Stomach smooth muscle (tissue), 2 donors: Measurements from ENCODE around the gene DCLK1.
A peak's percentile ranks its signal among the peaks of the same experiment; 100 is the strongest.

ENCODE experiments used
- H3K27ac ChIP-seq: one replicate; pipeline ENCODE4 v1.7.0; 2013; ENCODE audit warnings: mild to moderate bottlenecking, low read length, inconsistent platforms
- H3K27me3 ChIP-seq, 2 donors: one replicate each; pipeline ENCODE4 v1.7.0; 2013; ENCODE audit warnings: low read length in 2 of 2; ENCODE audit not compliant: insufficient read depth in 2 of 2, control insufficient read depth in 1 of 2
- H3K36me3 ChIP-seq, 2 donors: one replicate each; pipeline ENCODE4 v1.7.0; 2013; ENCODE audit warnings: low read length in 2 of 2; ENCODE audit not compliant: control insufficient read depth in 2 of 2, insufficient read depth in 2 of 2
- H3K4me1 ChIP-seq: one replicate; pipeline ENCODE4 v1.7.0; 2013; ENCODE audit warnings: low read length; ENCODE audit not compliant: control insufficient read depth, insufficient read depth
- H3K4me3 ChIP-seq, 2 donors: one replicate each; pipeline ENCODE4 v1.7.0; 2013; ENCODE audit warnings: low read length in 2 of 2
- H3K9ac ChIP-seq, 2 donors: one replicate each; pipeline ENCODE4 v1.7.0; 2013; ENCODE audit warnings: low read length in 2 of 2, mild to moderate bottlenecking in 1 of 2
- H3K9me3 ChIP-seq, 2 donors: one replicate each; pipeline ENCODE4 v1.7.0; 2013; ENCODE audit warnings: low read length in 2 of 2; ENCODE audit not compliant: control insufficient read depth in 2 of 2
- donor health status: healthy.
- donor health status: Pancreatic carcinoma.

The DCLK1 gene

DNA sequence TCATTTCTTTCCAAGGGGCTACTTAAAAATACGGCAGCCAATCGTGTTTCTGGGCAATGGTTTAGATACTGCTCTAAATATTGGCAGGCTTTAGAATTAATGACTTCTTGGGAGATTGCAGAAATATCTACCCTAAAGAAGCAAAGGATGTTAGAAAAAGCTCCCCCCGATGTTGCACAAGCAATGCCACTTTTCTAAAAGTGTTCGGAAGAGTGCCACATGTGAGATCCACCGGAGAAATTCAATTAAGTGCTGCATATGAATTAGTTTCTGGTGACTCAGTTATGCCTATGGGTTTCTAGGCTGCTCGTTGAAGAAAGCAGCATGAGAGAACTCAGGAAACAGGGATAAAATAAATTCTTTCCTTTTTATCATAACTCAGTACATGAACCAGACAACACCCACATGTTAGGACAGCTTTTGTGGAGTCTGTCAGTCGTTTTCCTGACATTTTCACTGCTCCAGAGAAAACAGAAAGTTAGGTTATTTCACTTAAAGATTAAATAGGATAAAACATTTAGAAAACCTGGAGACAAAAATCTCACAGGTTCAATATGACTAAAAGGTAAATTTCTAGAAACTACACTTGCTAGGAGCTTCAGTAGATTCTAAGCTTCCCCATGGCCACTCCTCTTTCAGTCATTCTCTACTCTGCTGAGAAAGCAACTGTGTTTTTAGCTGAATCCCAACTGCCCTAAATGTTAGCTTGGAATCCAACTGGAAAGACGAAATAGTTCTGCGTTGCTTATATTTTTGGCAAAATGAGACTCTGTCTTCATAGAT lies 244.7 kb downstream of the DCLK1 start:
- Histone ChIP-seq H3K36me3 (no peaks in the 10 kb centered on the region), H3K4me1 (peaks cover 11% of the 10 kb centered on the region), H3K27ac (no peak overlapping the region), H3K9me3 (no peaks in the 10 kb centered on the region), H3K27me3 (no peaks in the 10 kb centered on the region), H3K4me3 (no peak overlapping the region), H3K9ac (no peak overlapping the region)

DNA sequence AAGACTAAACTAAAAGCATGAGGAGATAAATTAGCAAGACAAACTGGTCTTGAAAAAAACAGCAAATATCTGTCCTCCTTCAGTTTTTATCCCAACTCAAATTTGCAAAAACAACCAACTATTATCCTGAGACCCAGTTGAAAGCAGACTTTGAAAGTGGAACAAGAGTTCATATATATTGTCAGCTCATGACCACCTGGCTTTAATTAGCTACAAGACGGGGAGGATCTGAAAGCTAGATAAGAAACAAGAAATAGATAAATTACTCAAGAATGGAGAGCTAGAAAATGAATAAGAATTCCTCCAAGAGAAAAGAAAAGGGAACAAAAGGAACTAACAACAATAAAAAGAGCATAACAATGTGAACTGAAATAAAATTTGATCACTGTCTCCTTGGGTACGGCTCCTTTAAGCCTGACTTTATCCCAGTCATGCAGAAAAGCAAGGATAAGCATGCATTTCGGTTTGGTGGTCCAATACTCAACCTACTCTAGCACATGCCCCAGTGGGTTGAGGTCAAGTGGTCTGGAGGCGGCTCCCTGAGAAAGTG lies 246.9 kb downstream of the DCLK1 start:
- Histone ChIP-seq H3K4me3 (no peak overlapping the region), H3K36me3 (no peaks in the 10 kb centered on the region), H3K9ac (no peak overlapping the region), H3K27ac (no peak overlapping the region), H3K4me1 (peaks cover 23% of the 10 kb centered on the region), H3K27me3 (no peaks in the 10 kb centered on the region), H3K9me3 (no peaks in the 10 kb centered on the region)

DNA sequence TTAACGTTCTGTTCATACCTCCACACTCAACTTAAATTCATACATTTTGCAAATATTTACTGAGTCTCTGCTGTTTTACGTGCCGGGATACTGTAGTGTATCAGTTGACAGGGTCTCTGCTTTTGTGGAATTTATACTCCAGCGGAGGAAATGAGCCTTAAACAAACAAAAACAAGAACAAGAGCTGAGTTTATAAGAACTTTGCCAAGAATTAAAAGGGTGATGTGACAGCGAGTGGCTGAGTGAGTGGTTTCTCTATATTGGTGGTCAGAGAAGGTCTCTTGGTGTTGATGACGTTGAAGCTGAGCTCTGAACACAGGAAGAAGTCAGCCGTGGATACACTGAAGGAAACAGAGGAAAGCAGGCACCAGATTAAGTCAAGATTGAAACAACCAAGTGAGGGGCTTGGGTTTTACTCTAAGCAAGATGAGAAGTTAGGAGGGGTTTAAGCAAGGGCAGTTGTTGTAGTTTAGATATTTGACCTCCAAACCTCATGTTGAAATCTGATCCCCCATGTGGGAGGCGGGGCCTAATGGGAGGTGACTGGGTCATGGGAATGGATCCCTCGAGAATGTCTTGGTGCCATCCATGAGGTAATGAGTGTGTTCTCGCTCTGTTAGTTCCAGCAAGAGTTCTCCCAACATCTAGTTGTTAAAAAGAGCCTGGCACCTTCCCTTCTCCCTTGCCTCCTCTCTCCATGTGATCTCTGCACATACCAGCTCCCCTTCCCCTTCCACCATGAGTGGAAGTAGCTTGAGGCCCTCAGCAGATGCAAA lies 248.3 kb downstream of the DCLK1 start:
- H3K27me3 ChIP-seq: no peaks in the 10 kb centered on the region
- H3K4me1 ChIP-seq: peaks cover 23% of the 10 kb centered on the region
- H3K4me3 ChIP-seq: peak overlapping the region in 1 of 2 donors; percentile 3
- no peak overlapping the region for H3K9ac ChIP-seq
- peak overlapping the region; percentile 49 for H3K27ac ChIP-seq
- H3K36me3 ChIP-seq: no peaks in the 10 kb centered on the region
- no peaks in the 10 kb centered on the region for H3K9me3 ChIP-seq

DNA sequence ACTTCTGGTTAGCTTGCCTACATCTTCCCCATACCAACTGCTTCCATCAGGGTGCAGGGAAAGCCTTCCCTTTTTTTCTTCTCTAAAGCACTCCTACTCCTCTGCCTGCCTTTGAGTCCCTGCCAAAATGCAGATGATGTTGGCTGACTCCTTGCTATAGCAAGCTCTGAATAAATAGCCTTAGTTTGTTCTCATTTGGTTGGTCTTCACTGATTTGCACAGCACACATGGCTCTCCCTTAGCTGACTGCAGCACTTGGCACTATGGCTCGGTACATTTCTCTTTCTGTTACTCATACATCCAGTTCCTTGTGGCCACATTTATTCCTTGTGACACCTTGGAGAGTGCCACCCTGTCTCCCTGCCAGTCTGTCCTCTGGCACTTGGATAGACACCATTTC lies 249.8 kb downstream of the DCLK1 start:
- Histone ChIP-seq H3K4me1 (peaks cover 23% of the 10 kb centered on the region), H3K4me3 (no peak overlapping the region), H3K27ac (peak overlapping the region; percentile 60), H3K9ac (no peak overlapping the region), H3K9me3 (no peaks in the 10 kb centered on the region), H3K36me3 (no peaks in the 10 kb centered on the region), H3K27me3 (no peaks in the 10 kb centered on the region)

DNA sequence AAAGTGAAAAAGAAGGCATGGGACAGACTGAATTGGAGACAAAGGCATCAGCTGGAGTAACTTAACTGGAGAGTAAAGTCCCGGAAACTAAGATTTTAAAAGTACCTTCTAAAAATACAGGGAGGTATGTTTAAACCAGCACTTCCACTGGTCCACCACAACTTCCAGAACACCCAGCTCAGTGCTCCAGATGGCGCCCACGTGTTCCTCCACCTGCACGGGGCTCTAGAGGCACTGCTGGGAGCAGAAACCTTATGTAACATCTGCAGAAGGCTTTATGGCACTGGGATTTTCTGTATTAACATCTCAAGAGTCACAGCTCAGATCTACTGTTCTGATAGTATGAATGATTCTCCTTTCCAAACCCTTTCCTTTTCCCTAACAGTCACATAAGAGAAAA lies 252.1 kb downstream of the DCLK1 start:
- Histone ChIP-seq H3K4me1 (peaks cover 23% of the 10 kb centered on the region), H3K9ac (no peak overlapping the region), H3K27me3 (no peaks in the 10 kb centered on the region), H3K9me3 (no peaks in the 10 kb centered on the region), H3K36me3 (no peaks in the 10 kb centered on the region), H3K27ac (no peak overlapping the region), H3K4me3 (no peak overlapping the region)

DNA sequence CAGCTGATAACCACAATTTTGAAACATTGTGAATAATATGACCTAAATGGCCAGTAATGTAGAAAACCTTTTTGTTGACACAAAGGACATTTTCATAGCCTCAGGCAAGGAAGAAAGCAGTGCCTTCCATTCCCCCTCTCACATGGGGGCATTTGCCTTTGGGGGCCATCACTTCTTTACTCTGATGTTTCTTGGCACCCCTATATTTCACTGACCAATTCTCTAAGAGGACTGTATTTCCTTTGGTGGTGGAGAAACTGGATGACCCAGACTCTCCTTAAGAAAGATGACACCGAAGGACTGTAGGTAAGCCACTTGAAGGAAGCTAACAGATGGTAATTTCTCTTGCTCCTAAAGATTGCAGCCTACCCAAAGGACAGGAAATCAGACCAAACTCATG lies 254.6 kb downstream of the DCLK1 start:
- Histone ChIP-seq H3K9ac (no peak overlapping the region), H3K4me3 (no peak overlapping the region), H3K9me3 (no peaks in the 10 kb centered on the region), H3K36me3 (no peaks in the 10 kb centered on the region), H3K27ac (no peak overlapping the region), H3K27me3 (no peaks in the 10 kb centered on the region), H3K4me1 (peaks cover 12% of the 10 kb centered on the region)

DNA sequence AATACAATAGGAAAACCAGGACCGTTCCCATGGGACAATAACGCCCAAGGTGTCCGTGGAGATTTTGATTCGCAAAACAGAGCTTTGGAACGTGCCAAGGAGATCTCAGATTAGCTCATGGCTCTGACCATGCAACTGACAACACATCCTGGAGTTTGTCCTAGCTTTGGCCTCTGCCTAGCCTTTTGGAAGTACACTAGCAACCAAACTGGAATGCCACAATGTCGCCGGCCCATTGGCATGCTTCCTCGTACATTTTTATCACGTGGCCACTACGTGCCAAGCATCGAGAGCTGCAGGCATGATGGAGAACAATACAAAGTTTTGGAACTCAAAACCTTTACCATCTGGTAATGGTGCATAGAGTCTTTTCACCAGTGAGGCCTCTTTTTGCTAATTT lies 256.5 kb downstream of the DCLK1 start:
- H3K27me3 ChIP-seq: no peaks in the 10 kb centered on the region
- H3K36me3 ChIP-seq: peaks cover 0 to 5% of the 10 kb centered on the region in 2 donors
- H3K9ac ChIP-seq: no peak overlapping the region
- no peak overlapping the region for H3K4me3 ChIP-seq
- no peaks in the 10 kb centered on the region for H3K9me3 ChIP-seq
- no peaks in the 10 kb centered on the region for H3K4me1 ChIP-seq
- H3K27ac ChIP-seq: no peak overlapping the region

DNA sequence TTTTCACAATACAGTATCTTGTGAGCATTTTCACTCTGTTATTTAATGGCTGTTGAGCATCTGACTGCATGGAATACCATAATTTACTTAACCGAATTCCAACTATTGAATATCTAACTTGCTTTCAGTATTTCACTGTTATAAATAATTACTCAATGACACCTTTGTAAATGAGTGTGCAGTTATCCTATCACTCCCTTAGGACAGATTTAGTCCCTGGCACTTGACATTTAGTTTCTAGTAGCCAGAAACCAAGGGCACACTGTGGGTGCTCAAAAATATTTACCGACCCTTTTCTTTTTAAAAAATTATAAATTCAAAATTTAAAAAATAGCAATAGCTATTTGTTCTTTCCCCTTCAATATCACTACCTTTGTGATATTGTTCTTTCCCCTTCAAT lies 258.8 kb downstream of the DCLK1 start:
- no peaks in the 10 kb centered on the region for H3K9me3 ChIP-seq
- no peaks in the 10 kb centered on the region for H3K27me3 ChIP-seq
- no peak overlapping the region for H3K4me3 ChIP-seq
- no peak overlapping the region for H3K9ac ChIP-seq
- H3K27ac ChIP-seq: no peak overlapping the region
- no peaks in the 10 kb centered on the region for H3K4me1 ChIP-seq
- H3K36me3 ChIP-seq: peaks cover 0 to 5% of the 10 kb centered on the region in 2 donors

DNA sequence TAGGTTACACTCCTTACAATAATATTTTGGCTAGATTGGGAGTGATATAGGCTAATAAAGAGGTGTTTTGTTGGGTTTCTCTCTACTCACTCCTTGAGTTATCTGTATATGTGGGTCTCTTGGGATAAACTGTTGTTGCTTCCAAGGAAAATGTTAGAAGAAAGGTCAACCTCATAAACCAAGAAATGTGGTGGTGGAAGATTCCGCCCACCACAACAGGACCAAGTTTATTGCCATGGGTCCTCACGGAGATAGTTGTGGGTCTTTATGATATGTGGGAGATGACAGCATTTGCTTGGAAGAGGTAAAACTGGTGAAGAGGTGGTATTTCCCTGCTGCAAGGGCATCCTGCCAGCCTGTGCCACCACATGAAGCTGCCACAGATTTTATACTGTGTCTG lies 259.6 kb downstream of the DCLK1 start:
- Histone ChIP-seq H3K36me3 (peaks cover 0 to 5% of the 10 kb centered on the region in 2 donors), H3K4me1 (no peaks in the 10 kb centered on the region), H3K4me3 (no peak overlapping the region), H3K27ac (no peak overlapping the region), H3K27me3 (no peaks in the 10 kb centered on the region), H3K9me3 (no peaks in the 10 kb centered on the region), H3K9ac (no peak overlapping the region)

DNA sequence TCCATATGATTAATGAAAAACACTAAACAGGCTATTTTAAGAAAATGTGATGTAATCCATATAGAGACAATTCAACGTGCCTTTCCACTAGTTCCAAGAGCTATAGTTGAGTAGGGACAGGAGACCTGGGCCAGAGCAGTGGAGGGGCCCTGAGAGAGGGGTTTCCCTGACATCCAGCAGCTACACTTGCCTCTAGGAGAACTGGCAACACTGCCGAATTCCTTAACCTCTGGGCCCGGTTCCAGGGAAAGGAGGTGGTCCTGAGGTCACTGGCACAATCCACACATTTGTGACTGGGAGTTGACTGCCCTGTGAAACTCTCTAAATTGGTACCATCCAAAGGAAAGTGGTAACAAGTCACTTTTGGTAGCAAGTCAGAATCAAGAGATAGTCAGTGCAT lies 264.4 kb downstream of the DCLK1 start:
- Histone ChIP-seq H3K9ac (no peak overlapping the region), H3K27me3 (no peaks in the 10 kb centered on the region), H3K4me1 (no peaks in the 10 kb centered on the region), H3K27ac (no peak overlapping the region), H3K4me3 (no peak overlapping the region), H3K36me3 (peaks cover 0 to 5% of the 10 kb centered on the region in 2 donors), H3K9me3 (no peaks in the 10 kb centered on the region)
